GM18526 (cell line): ENCODE measurements around the gene FLT1.

Experiments used
- POLR2A ChIP-seq: IDR thresholded peaks from 3 replicates; pipeline ENCODE4 v1.6.1; 2011; ENCODE audit not compliant: insufficient read length; ENCODE audit errors: extremely low read depth

Gene FLT1

GRCh38 chr13:28327373-28328270 lies 167.3 kb downstream of the FLT1 start:
- TF ChIP-seq POLR2A: no peak

- TF ChIP-seq POLR2A: no peak
These were observed 168.9 kb downstream of the FLT1 start for GRCh38 chr13:28326056-28326455.

GRCh38 chr13:28325022-28325421 lies 169.9 kb downstream of the FLT1 start:
- TF ChIP-seq POLR2A: no peak

GRCh38 chr13:28324181-28324789 lies 170.6 kb downstream of the FLT1 start:
- no peak for TF ChIP-seq POLR2A

DNA sequence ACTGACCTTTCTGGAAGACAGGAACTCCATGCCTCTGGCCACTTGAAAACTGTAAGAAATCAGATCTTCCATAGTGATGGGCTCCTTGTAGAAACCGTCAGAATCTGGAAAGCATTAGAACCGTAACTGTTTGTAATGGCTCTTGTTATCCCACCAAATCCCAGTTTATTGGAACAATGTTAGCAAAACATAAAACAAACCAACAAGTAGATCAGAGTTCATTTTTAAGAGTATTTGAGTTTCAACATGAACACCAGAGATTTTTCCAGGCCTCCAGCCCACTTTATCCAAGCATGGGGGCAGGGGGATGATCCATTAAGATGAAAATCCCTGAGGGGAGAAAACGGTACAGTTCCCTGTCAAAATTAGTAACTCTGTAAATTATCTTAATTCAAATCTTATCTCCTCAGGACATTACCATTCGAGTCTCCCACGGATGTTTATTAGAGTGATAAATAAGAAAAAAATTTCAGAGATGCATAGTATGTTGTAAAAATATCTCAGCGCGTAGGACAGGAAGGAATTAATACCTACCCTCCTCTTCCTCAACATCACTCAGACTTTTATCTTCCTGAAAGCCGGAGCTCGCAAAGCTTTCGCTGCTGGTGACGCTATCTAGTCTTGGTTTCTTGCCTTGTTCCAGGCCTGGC lies 172.5 kb downstream of the FLT1 start:
- TF ChIP-seq POLR2A: no peak

DNA sequence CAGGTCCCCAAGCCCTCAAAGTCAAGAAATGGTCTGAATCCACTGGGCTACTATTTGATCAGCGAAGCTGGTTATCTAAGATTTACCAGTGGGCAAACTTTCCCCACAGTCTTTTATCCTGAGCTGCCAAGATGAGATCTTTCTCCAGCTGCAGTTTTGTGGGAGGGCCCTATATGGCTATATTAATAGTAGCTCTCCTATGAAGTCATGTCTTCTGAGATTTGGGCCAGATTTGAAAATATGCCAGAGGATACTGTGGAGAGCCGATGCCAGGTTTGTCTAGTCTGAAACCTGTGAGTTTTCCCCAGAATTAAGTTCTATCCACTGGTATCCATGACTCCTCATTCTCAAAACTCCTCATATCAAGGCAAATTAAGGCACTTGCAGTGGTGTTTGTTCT lies 173.2 kb downstream of the FLT1 start:
- no peak for TF ChIP-seq POLR2A

- TF ChIP-seq POLR2A: no peak
These were observed 173.9 kb downstream of the FLT1 start for GRCh38 chr13:28320884-28321574.

DNA sequence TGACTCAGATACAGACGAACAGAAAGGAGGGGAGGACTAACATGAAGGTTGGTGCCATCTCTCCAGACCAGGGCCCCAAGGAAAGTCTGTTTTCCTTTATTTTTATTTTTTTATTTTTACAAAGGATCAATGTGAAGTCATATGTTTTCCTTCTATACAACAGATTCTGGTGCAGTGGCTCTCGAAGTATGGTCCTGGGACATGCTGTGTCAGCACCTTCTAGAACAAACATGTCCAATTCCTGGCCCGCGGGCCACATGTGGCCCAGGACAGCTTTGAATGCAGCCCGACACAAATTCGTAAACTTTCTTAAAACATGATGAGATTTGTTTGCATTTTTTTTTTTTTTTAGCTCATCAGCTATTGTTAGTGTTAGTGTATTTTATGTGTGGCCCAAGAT lies 174.7 kb downstream of the FLT1 start:
- TF ChIP-seq POLR2A: no peak

DNA sequence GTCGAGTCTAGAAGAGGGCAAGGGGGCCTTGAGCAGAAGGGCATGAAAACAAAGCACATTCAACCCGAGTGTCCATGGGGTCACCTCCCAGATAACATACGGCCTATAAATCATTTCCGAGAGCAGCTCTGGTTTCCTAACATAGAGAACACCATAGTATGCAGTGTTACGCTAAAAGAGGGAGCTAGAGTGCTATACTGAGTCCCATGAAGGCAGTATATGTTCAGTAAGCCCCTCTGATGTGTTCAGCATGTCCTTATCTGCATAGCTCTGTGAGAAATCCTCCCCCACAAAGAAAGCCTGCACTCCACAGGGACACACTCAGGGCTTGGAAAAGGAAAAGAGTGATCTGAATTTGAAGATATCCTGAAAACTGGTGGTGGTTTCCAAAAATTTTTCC lies 175.4 kb downstream of the FLT1 start:
- no peak for TF ChIP-seq POLR2A

- TF ChIP-seq POLR2A: no peak
These were observed 176.4 kb downstream of the FLT1 start for GRCh38 chr13:28318496-28318895.

GRCh38 chr13:28316836-28317235 lies 178.1 kb downstream of the FLT1 start:
- TF ChIP-seq POLR2A: no peak

- no peak for TF ChIP-seq POLR2A
These were observed 178.8 kb downstream of the FLT1 start for GRCh38 chr13:28316129-28316528.

DNA sequence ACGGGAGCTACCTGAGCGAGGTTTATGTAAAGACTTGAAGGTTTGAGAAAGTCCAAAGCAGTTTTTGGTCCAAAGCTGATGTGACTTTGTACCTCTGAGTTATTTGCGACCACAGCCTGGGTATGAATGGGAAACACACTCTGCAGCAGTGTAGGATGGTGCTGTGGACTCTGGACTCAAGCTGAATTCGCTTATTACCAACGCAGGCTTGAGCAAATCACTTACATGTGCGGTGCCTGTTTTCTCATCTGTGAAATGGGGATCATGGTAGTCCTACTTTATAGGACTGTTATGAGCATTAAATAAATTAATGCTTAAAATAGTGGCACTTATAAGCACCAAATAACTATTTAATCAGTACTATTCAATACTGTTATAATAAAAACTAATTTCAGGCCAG lies 180.0 kb downstream of the FLT1 start:
- no peak for TF ChIP-seq POLR2A

- TF ChIP-seq POLR2A: no peak
These were observed 181.3 kb downstream of the FLT1 start for GRCh38 chr13:28313579-28313978.

- TF ChIP-seq POLR2A: no peak
These were observed 188.6 kb downstream of the FLT1 start for GRCh38 chr13:28306325-28306724.

GRCh38 chr13:28301839-28302238 lies 193.1 kb downstream of the FLT1 start:
- no peak for TF ChIP-seq POLR2A

- TF ChIP-seq POLR2A: no peak
These were observed 195.0 kb downstream of the FLT1 start for GRCh38 chr13:28299916-28300315.
